Caco-2 (cell line): Measurements from ENCODE around the gene C1R. TPM values are rescaled to one million over a fixed set of nuclear protein-coding genes. Genes with fewer than 3 reads are reported as not detected.

ENCODE experiments used
- BruUV-seq: library from RNA; stranded (reverse); fragments of 400-500 nt; replicated peaks from 2 replicates; lab custom pipeline; 2021; lab: Mats Ljungman, UMichigan
- CTCF ChIA-PET: fragments of 300-600 bp; sonication (Branson Sonifier 250); formaldehyde crosslinking; loops from one replicate; lab custom pipeline; 2022; ENCODE audit warnings: antibody characterized with exemption; lab: Charles Lee
- POLR2A ChIA-PET: fragments of 300-600 bp; sonication (Branson Sonifier 250); formaldehyde crosslinking; loops from one replicate; lab custom pipeline; 2022; ENCODE audit warnings: antibody characterized with exemption; lab: Charles Lee
- DNase-seq, 2 experiments: peaks; one replicate each; pipeline versions ENCODE4 v3.0.0 to v3.0.0-alpha.2; 2020 to 2022
- H3K27me3 ChIP-seq: replicated peaks from 2 replicates; pipeline ENCODE4 v1.6.0; 2011; ENCODE audit warnings: low read length; ENCODE audit not compliant: control insufficient read depth, insufficient read depth
- H3K36me3 ChIP-seq: 2 replicates; pipeline ENCODE4 v1.5.1; 2011; ENCODE audit warnings: low read length; ENCODE audit not compliant: control insufficient read depth, insufficient read depth
- H3K4me1 ChIP-seq: fragments of 250-450 bp; sonication (Bioruptor Pico); 2 replicates; pipeline ENCODE4 v1.5.1; 2020; ENCODE audit warnings: mild to moderate bottlenecking
- H3K4me3 ChIP-seq: 2 replicates; pipeline ENCODE4 v1.5.1; 2011; ENCODE audit warnings: low read depth, mild to moderate bottlenecking, control low read depth, low read length
- H3K9me3 ChIP-seq: fragments of 250-450 bp; sonication (Bioruptor Pico); 2 replicates; pipeline ENCODE4 v1.5.1; 2020; ENCODE audit warnings: mild to moderate bottlenecking, moderate library complexity
- H3K27ac Mint-ChIP-seq: one replicate; pipeline ENCODE4 v1.8.0; 2022; ENCODE audit warnings: mixed read lengths; ENCODE audit not compliant: unreplicated experiment
- H3K27me3 Mint-ChIP-seq: one replicate; pipeline ENCODE4 v1.8.0; 2022; ENCODE audit warnings: mixed read lengths; ENCODE audit not compliant: insufficient read depth, unreplicated experiment
- H3K36me3 Mint-ChIP-seq: one replicate; pipeline ENCODE4 v1.8.0; 2022; ENCODE audit warnings: mild to moderate bottlenecking, mixed read lengths; ENCODE audit not compliant: insufficient read depth, unreplicated experiment
- H3K4me1 Mint-ChIP-seq: one replicate; pipeline ENCODE4 v1.8.0; 2022; ENCODE audit warnings: low read depth, mixed read lengths; ENCODE audit not compliant: unreplicated experiment
- H3K4me3 Mint-ChIP-seq: one replicate; pipeline ENCODE4 v1.8.0; 2022; ENCODE audit warnings: mild to moderate bottlenecking, moderate library complexity, mixed read lengths; ENCODE audit not compliant: unreplicated experiment
- H3K9me3 Mint-ChIP-seq: one replicate; pipeline ENCODE4 v1.8.0; 2022; ENCODE audit warnings: mixed read lengths; ENCODE audit not compliant: unreplicated experiment
- CTCF ChIP-seq, 2 experiments: fragments of 200-600 bp in 1 of 2; IDR thresholded peaks; 1 replicate in 1 of 2; 2 replicates in 1 of 2; pipeline versions ENCODE4 v1.5.1 to v1.8.0; 2011 to 2022; ENCODE audit warnings: antibody characterized with exemption in 1 of 2, control low read depth in 1 of 2, inconsistent platforms in 1 of 2, low read depth in 1 of 2, low read length in 1 of 2, mild to moderate bottlenecking in 1 of 2, moderate library complexity in 1 of 2; ENCODE audit not compliant: insufficient read depth in 1 of 2, severe bottlenecking in 1 of 2, unreplicated experiment in 1 of 2
- intact Hi-C: fragments of 100-400 bp; cut with micrococcal nuclease; formaldehyde crosslinking; loops from one replicate; pipeline ENCODE4 v1.10.0; 2022; ENCODE audit not compliant: unreplicated experiment
- total RNA-seq: library from RNA; stranded (reverse); gene quantifications from 2 replicates; pipeline ENCODE4 v1.2.3, GENCODE V29; 2022

Gene C1R
- total RNA-seq, 1 experiment from 2014 or later: 3.9 TPM

- intact Hi-C loops: no loop called here
- Mint-ChIP-seq H3K27ac (no peak overlapping the region), H3K36me3 (peaks cover 4% of the 10 kb centered on the region), H3K4me1 (peaks cover 7% of the 10 kb centered on the region), H3K4me3 (no peak overlapping the region), H3K9me3 (peaks cover 12% of the 10 kb centered on the region), H3K27me3 (no peaks in the 10 kb centered on the region)
- DNase-seq: no peak
- BruUV-seq: no TSS peak
- ChIA-PET POLR2A (interaction anchor here (0.5 to 0.7 kb wide), 4 partner anchors 11 to 99 kb away, joined by 3 to 6 read pairs (median 3); no protein-coding TSS in a partner anchor), CTCF (interaction anchor here (0.7 to 2.3 kb wide), 4 partner anchors 19 to 118 kb away, joined by 3 to 9 read pairs (median 3); partner anchors contain the start of gene C1S)
- no peaks in the 10 kb centered on the region for H3K27me3 ChIP-seq
- no peak for TF ChIP-seq CTCF (IDR thresholded peaks at IDR 0.05; ENCODE audit: insufficient read depth in 1 of 2, low read depth in 1 of 2, low read length in 1 of 2, severe bottlenecking in 1 of 2, unreplicated experiment in 1 of 2)
- no peak overlapping the region for H3K4me3 ChIP-seq
- H3K4me1 ChIP-seq: peaks cover 21% of the 10 kb centered on the region
- no peaks in the 10 kb centered on the region for H3K36me3 ChIP-seq
- H3K9me3 ChIP-seq: no peaks in the 10 kb centered on the region
These were observed 12.5 kb downstream of the C1R start for GRCh38 chr12:7079826-7080125.

GRCh38 chr12:7078163-7078562 lies 14.1 kb downstream of the C1R start:
- no peak overlapping the region for H3K27ac Mint-ChIP-seq
- Histone ChIP-seq H3K27me3 (no peaks in the 10 kb centered on the region), H3K4me1 (peaks cover 21% of the 10 kb centered on the region), H3K9me3 (no peaks in the 10 kb centered on the region), H3K36me3 (no peaks in the 10 kb centered on the region), H3K4me3 (no peak overlapping the region)
- POLR2A ChIA-PET: no interaction called here
- CTCF ChIA-PET: no interaction called here
- no peak for DNase-seq
- no peaks in the 10 kb centered on the region for H3K27me3 Mint-ChIP-seq
- intact Hi-C loops: no loop called here
- peaks cover 6% of the 10 kb centered on the region for H3K9me3 Mint-ChIP-seq
- peaks cover 7% of the 10 kb centered on the region for H3K4me1 Mint-ChIP-seq
- no TSS peak for BruUV-seq
- no peak overlapping the region for H3K4me3 Mint-ChIP-seq
- TF ChIP-seq CTCF (IDR thresholded peaks at IDR 0.05; ENCODE audit: insufficient read depth in 1 of 2, low read depth in 1 of 2, low read length in 1 of 2, severe bottlenecking in 1 of 2, unreplicated experiment in 1 of 2): no peak
- H3K36me3 Mint-ChIP-seq: peaks cover 3% of the 10 kb centered on the region

- no peaks in the 10 kb centered on the region for H3K36me3 Mint-ChIP-seq
- intact Hi-C loops: no loop called here
- Histone ChIP-seq H3K4me1 (peaks cover 19% of the 10 kb centered on the region), H3K9me3 (no peaks in the 10 kb centered on the region), H3K36me3 (no peaks in the 10 kb centered on the region), H3K27me3 (no peaks in the 10 kb centered on the region), H3K4me3 (no peak overlapping the region)
- no TSS peak for BruUV-seq
- no peak overlapping the region for H3K27ac Mint-ChIP-seq
- H3K9me3 Mint-ChIP-seq: no peaks in the 10 kb centered on the region
- peaks cover 5% of the 10 kb centered on the region for H3K4me1 Mint-ChIP-seq
- DNase-seq: no peak
- CTCF ChIA-PET: interaction anchor here (1.2 kb wide), 1 partner anchor 33 kb away, joined by 3 read pairs; no protein-coding TSS in a partner anchor
- H3K4me3 Mint-ChIP-seq: no peak overlapping the region
- H3K27me3 Mint-ChIP-seq: no peaks in the 10 kb centered on the region
- TF ChIP-seq CTCF (IDR thresholded peaks at IDR 0.05; ENCODE audit: insufficient read depth in 1 of 2, low read depth in 1 of 2, low read length in 1 of 2, severe bottlenecking in 1 of 2, unreplicated experiment in 1 of 2): no peak
- POLR2A ChIA-PET: no interaction called here
These were observed 15.8 kb downstream of the C1R start for GRCh38 chr12:7076493-7076892.
